GM12872 (cell line): ENCODE data around the gene FCRL2.
A peak's percentile ranks its signal among the peaks of the same experiment; 100 is the strongest.

ENCODE experiments used
- TF ChIP-seq, protein P1 (sequence below): IDR thresholded peaks from 3 replicates; pipeline ENCODE4 v1.5.1; 2011; ENCODE audit warnings: low read depth, mild to moderate bottlenecking, low read length, moderate library complexity; ENCODE audit not compliant: insufficient read depth

Gene FCRL2

DNA sequence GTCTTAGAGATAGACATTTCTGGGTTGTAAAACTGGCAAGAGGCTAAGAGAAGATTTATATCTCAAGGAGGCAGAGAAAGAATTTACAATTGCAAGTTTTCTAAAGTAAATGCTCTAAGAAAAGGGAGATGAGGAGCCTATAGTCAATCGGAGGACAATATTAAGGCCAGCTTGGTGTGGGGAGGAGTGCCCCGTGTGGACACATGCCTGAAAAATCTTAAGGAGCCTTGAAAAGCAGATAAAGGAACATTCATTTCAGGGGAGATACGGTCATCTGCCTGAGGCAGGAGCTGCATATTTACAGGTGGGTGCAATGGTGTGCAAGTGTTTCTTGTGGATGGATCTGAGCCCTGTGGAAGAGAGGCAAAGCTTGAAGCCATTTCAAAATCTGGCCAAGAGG lies 25.6 kb downstream of the FCRL2 start:
- TF ChIP-seq, protein P1, sequence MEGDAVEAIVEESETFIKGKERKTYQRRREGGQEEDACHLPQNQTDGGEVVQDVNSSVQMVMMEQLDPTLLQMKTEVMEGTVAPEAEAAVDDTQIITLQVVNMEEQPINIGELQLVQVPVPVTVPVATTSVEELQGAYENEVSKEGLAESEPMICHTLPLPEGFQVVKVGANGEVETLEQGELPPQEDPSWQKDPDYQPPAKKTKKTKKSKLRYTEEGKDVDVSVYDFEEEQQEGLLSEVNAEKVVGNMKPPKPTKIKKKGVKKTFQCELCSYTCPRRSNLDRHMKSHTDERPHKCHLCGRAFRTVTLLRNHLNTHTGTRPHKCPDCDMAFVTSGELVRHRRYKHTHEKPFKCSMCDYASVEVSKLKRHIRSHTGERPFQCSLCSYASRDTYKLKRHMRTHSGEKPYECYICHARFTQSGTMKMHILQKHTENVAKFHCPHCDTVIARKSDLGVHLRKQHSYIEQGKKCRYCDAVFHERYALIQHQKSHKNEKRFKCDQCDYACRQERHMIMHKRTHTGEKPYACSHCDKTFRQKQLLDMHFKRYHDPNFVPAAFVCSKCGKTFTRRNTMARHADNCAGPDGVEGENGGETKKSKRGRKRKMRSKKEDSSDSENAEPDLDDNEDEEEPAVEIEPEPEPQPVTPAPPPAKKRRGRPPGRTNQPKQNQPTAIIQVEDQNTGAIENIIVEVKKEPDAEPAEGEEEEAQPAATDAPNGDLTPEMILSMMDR: peak; percentile 24; the same call in 1 of the 3 replicates

DNA sequence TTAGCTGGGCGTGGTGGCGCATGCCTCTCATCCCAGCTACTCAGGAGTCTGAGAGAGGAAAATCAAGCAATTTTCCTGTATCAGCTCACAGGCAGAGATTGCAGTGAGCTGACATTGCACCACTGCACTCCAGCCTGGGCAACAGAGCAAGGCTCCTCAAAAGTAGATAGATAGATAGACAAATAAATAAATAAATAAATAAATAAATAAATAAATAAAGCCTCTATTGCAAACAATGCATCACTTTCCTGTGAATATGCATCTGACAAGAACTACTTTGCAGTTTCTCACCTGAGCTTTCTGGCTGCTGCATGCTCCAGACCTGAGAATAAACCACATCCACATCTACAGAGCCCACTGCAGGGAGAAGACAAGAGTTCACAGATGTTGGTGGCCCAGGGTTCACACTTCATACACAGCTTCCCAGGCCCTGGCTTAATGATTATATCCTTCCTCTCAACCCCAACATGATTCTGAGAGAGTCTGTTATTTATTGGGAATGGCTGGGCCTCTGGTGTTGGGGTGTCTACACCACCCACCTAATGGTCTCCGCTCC lies 28.6 kb downstream of the FCRL2 start:
- TF ChIP-seq, protein P1: no peak

DNA sequence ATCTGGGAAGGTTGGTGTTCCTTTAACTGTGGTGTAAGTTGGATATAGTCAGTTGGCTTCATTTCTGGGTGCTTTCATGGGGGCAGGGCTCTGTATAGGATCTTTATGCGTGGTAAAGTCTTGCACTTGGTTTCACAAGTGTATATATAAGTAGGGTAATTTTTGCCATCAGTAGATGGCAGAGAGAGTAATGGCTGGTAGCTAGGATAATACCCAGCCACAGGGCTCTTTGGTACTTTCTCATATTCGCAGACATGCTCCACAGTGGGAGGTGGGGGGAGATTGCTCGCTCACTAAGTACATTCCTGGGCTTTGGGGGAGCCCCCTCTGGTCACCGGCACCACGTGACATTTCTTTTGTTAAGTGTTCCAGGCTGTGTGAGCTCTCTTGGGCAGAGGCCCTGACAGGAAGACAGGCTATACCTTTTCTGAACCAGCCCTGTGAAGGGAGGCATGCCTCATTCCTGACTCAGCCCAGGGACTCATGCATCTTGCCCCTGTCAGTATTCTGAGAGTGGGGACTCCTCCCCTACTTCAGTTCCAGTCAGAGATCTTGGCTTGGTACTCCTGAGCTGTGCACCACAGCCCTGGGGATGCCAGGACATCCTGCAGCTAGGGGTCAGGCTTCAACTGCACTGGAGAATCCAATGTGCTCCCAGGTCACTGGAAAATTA lies 37.6 kb downstream of the FCRL2 start:
- TF ChIP-seq, protein P1: no peak

DNA sequence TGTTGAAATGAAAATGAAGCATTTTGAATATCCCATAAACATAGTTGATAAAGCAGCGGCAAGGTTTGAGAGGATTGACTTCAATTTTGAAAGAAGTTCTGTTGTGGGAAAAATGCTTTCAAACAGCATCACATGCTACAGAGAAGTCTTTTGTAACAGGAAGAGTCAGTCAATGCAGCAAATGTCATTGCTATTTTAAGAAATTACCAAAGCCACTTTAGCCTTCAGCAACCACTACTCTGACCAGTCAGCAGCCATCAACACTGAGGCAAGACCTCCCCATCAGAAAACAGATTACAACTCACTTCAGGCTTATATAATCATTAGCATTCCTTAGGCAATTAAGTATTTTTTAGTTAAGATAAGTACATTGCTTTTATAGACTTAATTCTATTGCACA lies 42.6 kb downstream of the FCRL2 start:
- TF ChIP-seq, protein P1: no peak

DNA sequence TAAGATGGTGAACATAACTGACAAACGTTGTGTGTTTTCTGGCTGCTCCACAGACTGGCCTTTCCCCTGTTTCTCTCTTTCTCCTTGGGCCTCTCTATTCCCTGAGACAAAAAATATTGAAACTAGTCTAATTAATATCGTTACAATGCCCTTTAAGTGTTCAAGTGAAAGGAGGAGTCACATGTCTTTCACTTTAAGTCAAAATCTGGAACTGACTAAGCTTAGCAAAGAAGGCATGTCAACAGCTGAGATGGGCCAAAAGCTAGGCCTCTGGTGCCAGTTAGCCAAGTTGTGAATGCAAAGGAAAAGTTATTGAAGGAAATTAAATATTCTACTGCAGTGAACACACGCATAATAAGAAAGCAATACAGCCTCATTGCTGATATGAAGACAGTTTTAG lies 44.2 kb downstream of the FCRL2 start:
- TF ChIP-seq, protein P1: no peak

DNA sequence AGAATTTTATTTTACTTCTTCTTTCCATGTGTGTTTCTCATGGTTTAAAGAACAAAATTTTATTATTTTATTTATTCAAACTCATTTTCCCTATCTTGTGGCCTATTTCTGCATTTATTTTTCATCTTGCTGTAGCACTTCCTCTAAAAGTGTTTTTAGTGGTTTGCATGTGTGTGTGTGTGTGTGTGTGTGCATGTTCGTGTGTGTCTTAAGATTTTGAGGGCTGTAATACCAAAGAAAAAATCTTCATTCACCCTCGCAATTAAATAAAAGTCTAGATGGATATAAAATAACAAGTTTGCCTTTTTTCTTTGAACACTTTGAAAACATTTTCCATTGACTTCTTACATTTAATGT lies 51.7 kb downstream of the FCRL2 start:
- TF ChIP-seq, protein P1: no peak

DNA sequence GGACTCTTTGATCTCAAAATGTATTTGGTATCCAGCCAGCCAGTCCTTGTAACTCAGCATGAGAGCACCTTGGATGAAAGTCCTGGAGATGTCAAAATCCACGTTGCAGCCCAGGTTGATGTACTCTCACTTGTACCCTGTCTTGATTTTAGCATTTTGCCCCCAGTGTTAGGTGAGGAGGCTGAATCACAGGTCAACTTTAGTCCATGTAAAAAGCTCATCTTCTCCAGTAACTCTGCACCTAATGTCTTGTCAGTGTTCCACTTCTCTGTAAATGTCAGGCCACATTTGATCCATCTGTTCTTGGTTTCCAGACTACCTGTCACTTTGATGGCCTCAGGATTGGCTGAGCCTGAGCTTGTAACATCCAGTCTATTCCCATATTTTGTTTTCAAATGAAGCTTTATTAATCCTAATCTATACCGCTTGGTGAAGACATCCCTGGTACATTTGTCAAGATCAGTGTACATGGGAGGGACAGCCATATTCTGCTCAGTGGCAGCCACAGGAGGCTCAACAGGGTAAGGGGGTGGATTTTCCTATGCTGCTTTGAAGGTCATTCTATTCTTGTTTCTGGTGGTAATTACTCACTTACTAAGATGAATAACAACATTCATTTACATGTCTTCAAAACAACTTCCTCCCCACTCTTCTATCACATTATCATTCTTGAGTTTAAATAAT lies 52.3 kb downstream of the FCRL2 start:
- TF ChIP-seq, protein P1: no peak
